HG02642 (cell line): Measurements from ENCODE around the gene ANKRD30BL.
"Not testable (repeated sequence)": the region's sequence is repeated elsewhere in the genome, so short reads cannot be mapped to it uniquely, and the experiment has no call there.

Experiments
- ATAC-seq: cut with Tn5 transposase; IDR thresholded peaks from one replicate; pipeline ENCODE4 v1.9.1; 2021; ENCODE audit warnings: mild to moderate bottlenecking; ENCODE audit not compliant: unreplicated experiment, poor library complexity

Gene ANKRD30BL

GRCh38 chr2:132161161-132162124 lies at the start of gene ANKRD30BL:
Gene ANKRD30BL (minus strand): TSS chr2:132161952. CDS start chr2:132161705, 247 bp downstream.
- ATAC-seq: not testable (repeated sequence)

GRCh38 chr2:132202866-132203265 lies 41.1 kb upstream of the ANKRD30BL start:
- ATAC-seq: not testable (repeated sequence)

DNA sequence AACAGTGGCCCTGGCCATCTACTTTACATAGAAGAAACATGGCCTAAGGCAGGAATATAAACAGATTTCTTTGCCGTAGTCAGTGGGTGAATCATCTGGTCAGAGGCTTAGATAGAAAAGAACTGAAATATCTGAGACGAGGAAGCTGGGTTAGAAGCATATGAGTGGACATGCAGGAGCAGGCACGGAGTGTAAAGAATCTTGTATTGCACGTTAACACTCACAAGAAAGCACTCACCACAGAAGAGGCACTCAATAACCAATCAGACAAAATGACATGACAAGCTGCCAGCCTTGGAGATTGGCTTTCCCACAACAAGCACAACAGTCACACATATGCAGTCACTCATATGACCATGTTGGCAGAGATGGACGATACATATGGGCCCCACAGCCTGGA lies 31.1 kb upstream of the ANKRD30BL start:
- not testable (repeated sequence) for ATAC-seq

GRCh38 chr2:132167100-132167499 lies 5.3 kb upstream of the ANKRD30BL start:
- not testable (repeated sequence) for ATAC-seq

- not testable (repeated sequence) for ATAC-seq
Measured at GRCh38 chr2:132162125-132162660, 441 bp upstream of the ANKRD30BL start.

GRCh38 chr2:132146774-132147173 lies 15.0 kb downstream of the ANKRD30BL start:
- not testable (repeated sequence) for ATAC-seq
